DOHH2 (cell line): Measurements from ENCODE around the gene PGBD5.

Experiments used
- H3F3A ChIP-seq: fragments of 200-600 bp; sonication (generic), shearing (Covaris generic); 2 replicates; pipeline ENCODE4 v1.6.0; 2016; ENCODE audit warnings: antibody characterized with exemption, mild to moderate bottlenecking; ENCODE audit not compliant: control insufficient read depth, insufficient read depth
- H3K27ac ChIP-seq: fragments of 200-600 bp; sonication (generic); 2 replicates; pipeline ENCODE4 v1.5.1; 2014; ENCODE audit warnings: low read depth, mild to moderate bottlenecking, low read length, moderate library complexity
- H3K27me3 ChIP-seq: fragments of 200-600 bp; sonication (generic); 2 replicates; pipeline ENCODE4 v1.6.1; 2014; ENCODE audit warnings: mild to moderate bottlenecking, low read length, mixed read lengths; ENCODE audit not compliant: control insufficient read depth
- H3K36me3 ChIP-seq: fragments of 200-600 bp; sonication (generic); 2 replicates; pipeline ENCODE4 v1.6.1; 2014; ENCODE audit warnings: mild to moderate bottlenecking, low read length, moderate library complexity, mixed read lengths; ENCODE audit not compliant: control insufficient read depth
- H3K4me1 ChIP-seq: fragments of 200-600 bp; sonication (generic); 2 replicates; pipeline ENCODE4 v1.6.1; 2014; ENCODE audit warnings: mild to moderate bottlenecking, low read length, mixed read lengths; ENCODE audit not compliant: control insufficient read depth
- H3K4me2 ChIP-seq: fragments of 200-600 bp; sonication (generic); 2 replicates; pipeline ENCODE4 v1.6.0; 2014; ENCODE audit warnings: mild to moderate bottlenecking, low read length, moderate library complexity
- H3K4me3 ChIP-seq: fragments of 200-600 bp; sonication (generic); 2 replicates; pipeline ENCODE4 v1.5.1; 2014; ENCODE audit warnings: mild to moderate bottlenecking, low read length, mixed read lengths
- H3K79me2 ChIP-seq: fragments of 200-600 bp; sonication (generic); 2 replicates; pipeline ENCODE4 v1.6.1; 2014; ENCODE audit warnings: mild to moderate bottlenecking, low read length, mixed read lengths; ENCODE audit not compliant: control insufficient read depth
- H3K9me2 ChIP-seq: fragments of 200-600 bp; sonication (generic); replicated peaks from 2 replicates; pipeline ENCODE4 v1.6.1; 2014; ENCODE audit warnings: mild to moderate bottlenecking, low read length, mixed read lengths; ENCODE audit not compliant: control insufficient read depth
- H3K9me3 ChIP-seq: fragments of 200-600 bp; sonication (generic); 2 replicates; pipeline ENCODE4 v1.6.1; 2014; ENCODE audit warnings: antibody characterized with exemption, low read length, mixed read lengths; ENCODE audit not compliant: control insufficient read depth, insufficient read depth
- H4K20me1 ChIP-seq: fragments of 200-600 bp; sonication (generic); 2 replicates; pipeline ENCODE4 v1.6.0; 2014; ENCODE audit warnings: low read depth, mild to moderate bottlenecking, antibody characterized with exemption, low read length, moderate library complexity; ENCODE audit not compliant: control insufficient read depth, insufficient read depth
- EZH2phosphoT487 ChIP-seq: fragments of 200-600 bp; sonication (generic); IDR thresholded peaks from 2 replicates; pipeline ENCODE4 v1.6.1; 2017; ENCODE audit warnings: borderline replicate concordance, mild to moderate bottlenecking, antibody characterized with exemption, low read length, moderate library complexity, mixed read lengths
- TF ChIP-seq, protein P1 (sequence below): fragments of 200-600 bp; sonication (generic); IDR thresholded peaks from one replicate; pipeline ENCODE4 v1.5.1; 2014; ENCODE audit warnings: antibody characterized with exemption, mild to moderate bottlenecking, low read depth, low read length; ENCODE audit not compliant: poor library complexity, severe bottlenecking

The PGBD5 gene

DNA sequence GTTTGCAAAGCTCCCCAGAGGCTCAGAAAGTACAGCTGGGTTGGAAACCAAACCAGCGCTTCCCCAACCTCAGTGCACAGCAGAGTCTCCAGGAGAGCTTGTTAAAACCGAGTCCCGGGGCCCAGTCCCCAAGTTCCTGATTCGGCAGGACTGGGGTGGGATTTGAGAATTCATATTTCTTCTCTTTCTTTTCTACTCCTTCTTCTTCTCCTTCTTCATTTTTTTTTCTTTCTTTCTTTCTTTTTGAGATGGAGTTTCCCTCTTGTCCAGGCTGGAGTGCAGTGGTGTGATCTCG lies 136.8 kb downstream of the PGBD5 start:
- no peaks in the 10 kb centered on the region for H3K79me2 ChIP-seq
- no peaks in the 10 kb centered on the region for H4K20me1 ChIP-seq
- H3K27me3 ChIP-seq, result no peaks in the 10 kb centered on the region
- no peaks in the 10 kb centered on the region for H3K9me2 ChIP-seq
- H3K9me3 ChIP-seq, result no peaks in the 10 kb centered on the region
- no peaks in the 10 kb centered on the region for H3K36me3 ChIP-seq
- 0 out of 2 replicates have a peak, but pooled peaks cover 2% of the 10 kb centered on the region for H3F3A ChIP-seq
- H3K4me3 ChIP-seq, result no peak overlapping the region
- peaks cover 47% of the 10 kb centered on the region for H3K4me1 ChIP-seq
- TF ChIP-seq, protein P1, sequence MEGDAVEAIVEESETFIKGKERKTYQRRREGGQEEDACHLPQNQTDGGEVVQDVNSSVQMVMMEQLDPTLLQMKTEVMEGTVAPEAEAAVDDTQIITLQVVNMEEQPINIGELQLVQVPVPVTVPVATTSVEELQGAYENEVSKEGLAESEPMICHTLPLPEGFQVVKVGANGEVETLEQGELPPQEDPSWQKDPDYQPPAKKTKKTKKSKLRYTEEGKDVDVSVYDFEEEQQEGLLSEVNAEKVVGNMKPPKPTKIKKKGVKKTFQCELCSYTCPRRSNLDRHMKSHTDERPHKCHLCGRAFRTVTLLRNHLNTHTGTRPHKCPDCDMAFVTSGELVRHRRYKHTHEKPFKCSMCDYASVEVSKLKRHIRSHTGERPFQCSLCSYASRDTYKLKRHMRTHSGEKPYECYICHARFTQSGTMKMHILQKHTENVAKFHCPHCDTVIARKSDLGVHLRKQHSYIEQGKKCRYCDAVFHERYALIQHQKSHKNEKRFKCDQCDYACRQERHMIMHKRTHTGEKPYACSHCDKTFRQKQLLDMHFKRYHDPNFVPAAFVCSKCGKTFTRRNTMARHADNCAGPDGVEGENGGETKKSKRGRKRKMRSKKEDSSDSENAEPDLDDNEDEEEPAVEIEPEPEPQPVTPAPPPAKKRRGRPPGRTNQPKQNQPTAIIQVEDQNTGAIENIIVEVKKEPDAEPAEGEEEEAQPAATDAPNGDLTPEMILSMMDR, result no peak
- TF ChIP-seq EZH2phosphoT487, result no peak
- no peak overlapping the region for H3K4me2 ChIP-seq
- no peak overlapping the region for H3K27ac ChIP-seq

- H3K36me3 ChIP-seq, result no peaks in the 10 kb centered on the region
- H3F3A ChIP-seq, result 0 out of 2 replicates have a peak, but pooled peaks cover 2% of the 10 kb centered on the region
- H3K4me1 ChIP-seq, result peaks cover 47% of the 10 kb centered on the region
- no peak overlapping the region for H3K4me3 ChIP-seq
- H3K27ac ChIP-seq, result no peak overlapping the region
- H3K27me3 ChIP-seq, result no peaks in the 10 kb centered on the region
- H3K79me2 ChIP-seq, result no peaks in the 10 kb centered on the region
- TF ChIP-seq, protein P1, result no peak
- no peak for TF ChIP-seq EZH2phosphoT487
- H3K9me2 ChIP-seq, result no peaks in the 10 kb centered on the region
- no peak overlapping the region for H3K4me2 ChIP-seq
- H3K9me3 ChIP-seq, result no peaks in the 10 kb centered on the region
- H4K20me1 ChIP-seq, result no peaks in the 10 kb centered on the region
These were observed 137.3 kb downstream of the PGBD5 start for GRCh38 chr1:230288641-230289349.

DNA sequence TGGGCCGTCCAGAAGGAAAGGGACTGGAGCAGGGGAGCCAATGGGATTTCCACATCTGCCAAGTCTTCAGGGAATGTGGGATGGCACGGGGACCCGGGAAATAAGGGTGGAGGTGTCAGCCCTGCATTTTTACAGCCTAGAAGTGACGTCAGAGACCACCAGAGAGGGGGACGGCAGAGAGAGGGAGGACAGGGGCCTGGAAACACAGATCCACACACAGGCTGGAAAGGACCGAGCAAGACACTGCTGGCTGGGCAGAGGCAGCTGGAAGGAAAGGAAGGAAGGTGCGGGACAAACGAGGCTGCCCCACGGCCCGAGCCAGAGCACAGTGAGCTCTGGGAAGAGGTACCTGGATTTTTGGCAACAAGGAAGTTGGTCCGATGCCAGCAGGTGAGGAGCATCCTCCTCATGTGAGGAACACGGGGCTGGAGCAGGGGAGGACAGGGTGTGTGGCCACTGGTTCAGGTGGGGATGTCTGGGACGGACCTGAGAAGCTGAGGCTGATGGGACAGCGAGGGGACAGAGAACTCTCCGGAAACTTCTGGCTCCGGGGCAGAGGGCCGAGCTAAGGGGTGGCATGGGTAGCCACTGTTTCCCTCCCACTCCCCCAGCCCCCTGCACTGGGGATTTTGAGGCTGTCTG lies 138.3 kb downstream of the PGBD5 start:
- H3K4me2 ChIP-seq, result no peak overlapping the region
- no peaks in the 10 kb centered on the region for H3K9me3 ChIP-seq
- no peak overlapping the region for H3K27ac ChIP-seq
- H3K27me3 ChIP-seq, result no peaks in the 10 kb centered on the region
- H3K4me1 ChIP-seq, result peaks cover 41% of the 10 kb centered on the region
- H3K79me2 ChIP-seq, result no peaks in the 10 kb centered on the region
- H3K36me3 ChIP-seq, result no peaks in the 10 kb centered on the region
- no peak for TF ChIP-seq EZH2phosphoT487
- no peak overlapping the region for H3K4me3 ChIP-seq
- H3K9me2 ChIP-seq, result no peaks in the 10 kb centered on the region
- no peaks in the 10 kb centered on the region for H4K20me1 ChIP-seq
- 0 out of 2 replicates have a peak, but pooled peaks cover 2% of the 10 kb centered on the region for H3F3A ChIP-seq

- Histone ChIP-seq H3F3A (0 out of 2 replicates have a peak, but pooled peaks cover 2% of the 10 kb centered on the region), H3K79me2 (no peaks in the 10 kb centered on the region), H3K27ac (no peak overlapping the region), H3K9me3 (no peaks in the 10 kb centered on the region), H3K4me3 (no peak overlapping the region), H3K27me3 (no peaks in the 10 kb centered on the region), H3K36me3 (no peaks in the 10 kb centered on the region), H4K20me1 (no peaks in the 10 kb centered on the region), H3K4me1 (peaks cover 41% of the 10 kb centered on the region), H3K9me2 (no peaks in the 10 kb centered on the region), H3K4me2 (no peak overlapping the region)
- TF ChIP-seq EZH2phosphoT487, result no peak
- TF ChIP-seq, protein P1, result no peak
These were observed 139.3 kb downstream of the PGBD5 start for GRCh38 chr1:230286890-230287269.
